Fibroblast of pulmonary artery (primary cell): ENCODE results near the gene NDFIP2.

Source experiments
- DNase-seq: peaks from one replicate; pipeline ENCODE4 v3.0.0-alpha.2; 2010; ENCODE audit warnings: low read depth
- H3K4me3 ChIP-seq: replicated peaks from 2 replicates; pipeline ENCODE4 v1.5.1; 2011; ENCODE audit warnings: low read depth, mild to moderate bottlenecking, control low read depth, low read length, moderate library complexity
- TF ChIP-seq, protein P1 (sequence below): IDR thresholded peaks from 2 replicates; pipeline ENCODE4 v1.5.1; 2011; ENCODE audit warnings: mild to moderate bottlenecking, control low read depth, low read length, inconsistent platforms; ENCODE audit errors: missing control alignments

The NDFIP2 gene, protein sequence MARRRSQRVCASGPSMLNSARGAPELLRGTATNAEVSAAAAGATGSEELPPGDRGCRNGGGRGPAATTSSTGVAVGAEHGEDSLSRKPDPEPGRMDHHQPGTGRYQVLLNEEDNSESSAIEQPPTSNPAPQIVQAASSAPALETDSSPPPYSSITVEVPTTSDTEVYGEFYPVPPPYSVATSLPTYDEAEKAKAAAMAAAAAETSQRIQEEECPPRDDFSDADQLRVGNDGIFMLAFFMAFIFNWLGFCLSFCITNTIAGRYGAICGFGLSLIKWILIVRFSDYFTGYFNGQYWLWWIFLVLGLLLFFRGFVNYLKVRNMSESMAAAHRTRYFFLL

DNA sequence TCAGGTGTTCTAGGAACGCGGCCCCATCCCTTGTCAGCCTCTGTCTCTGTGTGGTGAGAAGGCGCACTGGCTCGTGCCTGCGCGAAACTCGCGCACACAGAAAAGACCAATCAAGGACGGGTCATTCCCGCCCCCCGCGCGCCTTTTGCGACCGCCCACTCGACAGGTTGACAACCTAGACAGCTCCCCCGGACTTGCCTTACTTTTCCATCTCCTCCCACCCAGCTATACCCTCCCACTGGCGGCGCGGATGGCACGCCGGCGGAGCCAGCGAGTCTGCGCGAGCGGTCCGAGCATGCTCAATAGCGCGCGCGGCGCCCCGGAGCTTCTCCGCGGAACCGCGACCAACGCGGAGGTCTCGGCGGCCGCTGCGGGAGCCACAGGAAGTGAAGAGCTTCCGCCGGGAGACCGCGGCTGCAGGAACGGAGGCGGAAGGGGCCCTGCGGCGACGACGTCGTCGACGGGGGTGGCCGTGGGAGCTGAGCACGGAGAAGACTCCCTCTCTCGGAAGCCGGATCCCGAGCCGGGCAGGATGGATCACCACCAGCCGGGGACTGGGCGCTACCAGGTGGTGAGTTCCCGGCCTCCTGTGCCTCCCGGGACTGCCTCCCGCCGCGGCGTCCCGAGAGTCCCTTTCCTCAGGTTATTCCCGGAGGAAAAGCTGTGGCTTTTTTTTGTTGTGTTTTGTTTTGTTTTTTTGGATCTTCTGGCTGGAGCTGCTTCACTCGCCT lies at the start of gene NDFIP2:
Gene NDFIP2 (plus strand): TSS at position 202 of the 731 bp plus-strand sequence. CDS start 49 bp downstream, at position 251.
- TF ChIP-seq, protein P1, sequence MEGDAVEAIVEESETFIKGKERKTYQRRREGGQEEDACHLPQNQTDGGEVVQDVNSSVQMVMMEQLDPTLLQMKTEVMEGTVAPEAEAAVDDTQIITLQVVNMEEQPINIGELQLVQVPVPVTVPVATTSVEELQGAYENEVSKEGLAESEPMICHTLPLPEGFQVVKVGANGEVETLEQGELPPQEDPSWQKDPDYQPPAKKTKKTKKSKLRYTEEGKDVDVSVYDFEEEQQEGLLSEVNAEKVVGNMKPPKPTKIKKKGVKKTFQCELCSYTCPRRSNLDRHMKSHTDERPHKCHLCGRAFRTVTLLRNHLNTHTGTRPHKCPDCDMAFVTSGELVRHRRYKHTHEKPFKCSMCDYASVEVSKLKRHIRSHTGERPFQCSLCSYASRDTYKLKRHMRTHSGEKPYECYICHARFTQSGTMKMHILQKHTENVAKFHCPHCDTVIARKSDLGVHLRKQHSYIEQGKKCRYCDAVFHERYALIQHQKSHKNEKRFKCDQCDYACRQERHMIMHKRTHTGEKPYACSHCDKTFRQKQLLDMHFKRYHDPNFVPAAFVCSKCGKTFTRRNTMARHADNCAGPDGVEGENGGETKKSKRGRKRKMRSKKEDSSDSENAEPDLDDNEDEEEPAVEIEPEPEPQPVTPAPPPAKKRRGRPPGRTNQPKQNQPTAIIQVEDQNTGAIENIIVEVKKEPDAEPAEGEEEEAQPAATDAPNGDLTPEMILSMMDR = no peak
- peak; percentile 86 for DNase-seq
- H3K4me3 ChIP-seq = peak within 1 kb of the TSS; percentile 91

DNA sequence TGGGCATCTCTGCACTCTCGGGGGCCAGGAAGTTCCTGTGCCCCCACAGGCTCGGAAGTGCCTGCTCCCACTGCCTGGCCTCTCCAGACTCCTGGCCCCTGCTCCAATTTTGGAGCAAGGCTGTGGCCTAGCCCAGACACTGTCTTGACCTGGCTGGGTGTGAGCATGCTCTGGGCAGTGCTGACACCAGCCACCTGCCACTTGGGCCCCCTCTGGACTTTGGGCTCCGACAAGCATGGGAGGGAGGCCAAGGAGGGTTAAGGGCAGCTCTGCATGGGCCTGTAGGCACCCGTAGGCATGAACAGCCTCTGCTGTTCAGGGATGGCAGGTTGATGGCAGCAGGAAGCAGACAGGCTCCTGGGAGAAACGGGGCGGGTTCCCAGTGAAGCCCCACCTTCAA lies 48.9 kb upstream of the NDFIP2 start:
- TF ChIP-seq, protein P1 = no peak
- H3K4me3 ChIP-seq = no peak overlapping the region
- no peak for DNase-seq

DNA sequence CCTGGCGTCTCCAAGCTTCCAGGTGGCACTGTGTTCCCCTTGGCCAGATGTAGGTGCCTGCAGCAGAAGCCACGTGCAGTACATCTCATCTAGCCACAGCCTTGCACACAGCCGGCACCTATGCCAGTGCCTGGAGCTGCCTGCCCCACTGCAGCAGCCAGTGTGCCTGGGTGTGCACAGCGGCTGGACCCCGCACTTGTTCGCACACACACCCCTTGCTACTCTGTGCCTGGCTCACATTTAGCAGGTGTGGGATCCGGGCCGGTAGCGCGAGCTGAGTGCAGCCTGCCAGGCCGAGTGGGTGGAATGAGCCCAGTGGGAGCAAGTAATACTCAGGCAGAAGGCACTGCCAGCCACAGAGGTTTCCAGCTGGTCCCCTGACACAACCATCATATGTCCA lies 48.0 kb upstream of the NDFIP2 start:
- no peak overlapping the region for H3K4me3 ChIP-seq
- TF ChIP-seq, protein P1 = no peak
- DNase-seq = no peak

DNA sequence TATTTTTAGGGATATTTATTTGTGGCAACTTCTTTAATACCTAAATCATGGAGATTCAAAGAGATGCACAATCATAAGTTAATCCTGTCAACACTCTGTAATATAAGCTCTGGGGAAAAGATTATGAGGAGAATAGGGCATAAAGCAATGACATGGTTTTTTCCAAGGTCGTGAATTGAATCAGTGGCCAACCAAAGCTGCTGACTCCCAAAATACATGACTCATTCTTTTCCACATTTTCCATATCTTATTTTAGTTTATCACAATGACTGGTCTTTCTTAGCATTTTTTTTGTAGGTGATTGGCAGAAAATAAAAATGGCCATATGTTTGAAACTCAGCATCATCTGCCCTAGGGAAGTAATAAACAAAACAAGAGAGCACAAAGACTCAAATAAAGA lies 46.4 kb upstream of the NDFIP2 start:
- peak; percentile 57 for DNase-seq
- H3K4me3 ChIP-seq = no peak overlapping the region
- TF ChIP-seq, protein P1 = no peak

DNA sequence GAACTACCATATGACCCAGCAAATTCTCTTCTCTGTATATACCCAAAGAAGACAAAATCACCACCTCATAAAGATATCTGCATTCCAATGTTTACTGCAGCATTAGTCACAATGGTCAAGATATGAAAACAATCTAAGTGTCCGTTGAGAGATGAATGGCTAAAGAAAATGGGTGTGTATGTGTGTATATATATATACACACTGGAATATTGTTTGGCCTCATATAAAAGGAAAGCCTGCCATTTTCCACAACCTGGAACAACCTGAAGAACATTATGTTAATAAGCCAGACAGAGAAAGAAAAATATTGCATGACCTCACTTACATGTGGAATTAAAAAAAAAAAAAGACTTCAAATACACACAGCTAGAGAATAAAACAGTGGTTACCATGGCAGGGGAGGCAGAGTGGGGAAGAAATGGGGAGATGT lies 45.4 kb upstream of the NDFIP2 start:
- DNase-seq = peak; percentile 65
- H3K4me3 ChIP-seq = no peak overlapping the region
- TF ChIP-seq, protein P1 = no peak

DNA sequence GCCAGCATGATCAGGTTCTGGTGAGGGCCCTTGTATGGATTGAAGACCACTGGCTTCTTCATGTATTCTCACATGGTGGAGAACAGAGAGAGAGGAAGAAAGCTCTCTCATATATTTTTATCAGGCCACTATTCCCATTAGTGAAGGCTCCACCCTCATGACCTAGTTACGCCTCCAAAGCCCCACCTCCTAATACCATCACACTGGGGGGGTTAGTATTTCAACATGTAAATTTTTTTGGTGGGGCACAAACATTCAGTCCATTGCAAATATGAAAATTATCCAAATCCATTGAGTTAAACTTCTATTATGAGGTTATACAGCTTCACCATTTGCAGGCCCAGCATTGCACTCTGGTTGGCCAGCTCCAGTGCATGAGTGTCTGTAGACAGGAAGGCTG lies 41.7 kb upstream of the NDFIP2 start:
- TF ChIP-seq, protein P1 = no peak
- no peak for DNase-seq
- H3K4me3 ChIP-seq = no peak overlapping the region
